ENCODE measurements around the gene RFTN2.

The RFTN2 gene

GRCh38 chr2:197633109-197633657 lies 42.2 kb downstream of the RFTN2 start:
- Histone ChIP-seq H3K27ac (ENCODE audit: low read length) (no peak overlapping the region), H2AFZ (ENCODE audit: low read length) (no peak overlapping the region), H3K4me2 (ENCODE audit: low read depth, low read length) (no peak overlapping the region), H3K36me3 (replicated peaks; ENCODE audit: insufficient read depth, low read length) (no peaks in the 10 kb centered on the region), H4K20me1 (ENCODE audit: insufficient read depth, low read length) (no peaks in the 10 kb centered on the region), H3F3A (ENCODE audit: insufficient read depth, low read length) (0 out of 2 replicates have a peak, but pooled peaks cover 5% of the 10 kb centered on the region), H3K9me3 (replicated peaks; ENCODE audit: insufficient read depth, low read length) (no peaks in the 10 kb centered on the region), H3K9me2 (replicated peaks; ENCODE audit: insufficient read depth, low read length) (no peaks in the 10 kb centered on the region), H3K4me3 (ENCODE audit: low read length) (no peak overlapping the region), H3K27me3 (replicated peaks; ENCODE audit: insufficient read depth, low read length) (no peaks in the 10 kb centered on the region), H3K79me2 (ENCODE audit: low read length) (no peaks in the 10 kb centered on the region), H3K4me1 (ENCODE audit: low read length) (no peaks in the 10 kb centered on the region), H3K9ac (ENCODE audit: low read length) (no peak overlapping the region)
- TF ChIP-seq EZH2phosphoT487 (IDR thresholded peaks at IDR 0.05; ENCODE audit: low read length): no peak
- TF ChIP-seq EZH2 (optimal IDR thresholded peaks at IDR 0.05; ENCODE audit: low read depth, low read length): no peak
- TF ChIP-seq CTCF (IDR thresholded peaks at IDR 0.05; ENCODE audit: low read length): no peak
- DNase-seq: no peak

GRCh38 chr2:197628043-197628500 lies 47.3 kb downstream of the RFTN2 start:
- Histone ChIP-seq H3K9me2 (replicated peaks; ENCODE audit: insufficient read depth, low read length) (no peaks in the 10 kb centered on the region), H3K4me2 (ENCODE audit: low read depth, low read length) (no peak overlapping the region), H3K9ac (ENCODE audit: low read length) (no peak overlapping the region), H3K79me2 (ENCODE audit: low read length) (no peaks in the 10 kb centered on the region), H3K9me3 (replicated peaks; ENCODE audit: insufficient read depth, low read length) (no peaks in the 10 kb centered on the region), H3K27me3 (replicated peaks; ENCODE audit: insufficient read depth, low read length) (no peaks in the 10 kb centered on the region), H4K20me1 (ENCODE audit: insufficient read depth, low read length) (no peaks in the 10 kb centered on the region), H3F3A (ENCODE audit: insufficient read depth, low read length) (0 out of 2 replicates have a peak, but pooled peaks cover 3% of the 10 kb centered on the region), H3K27ac (ENCODE audit: low read length) (no peak overlapping the region), H2AFZ (ENCODE audit: low read length) (no peak overlapping the region), H3K4me3 (ENCODE audit: low read length) (no peak overlapping the region), H3K36me3 (replicated peaks; ENCODE audit: insufficient read depth, low read length) (no peaks in the 10 kb centered on the region), H3K4me1 (ENCODE audit: low read length) (no peaks in the 10 kb centered on the region)
- TF ChIP-seq EZH2 (optimal IDR thresholded peaks at IDR 0.05; ENCODE audit: low read depth, low read length) (no peak), CTCF (IDR thresholded peaks at IDR 0.05; ENCODE audit: low read length) (no peak), EZH2phosphoT487 (IDR thresholded peaks at IDR 0.05; ENCODE audit: low read length) (no peak)
- DNase-seq: no peak

- no peak overlapping the region for H2AFZ ChIP-seq (ENCODE audit: low read length)
- H3K27me3 ChIP-seq (replicated peaks; ENCODE audit: insufficient read depth, low read length): no peaks in the 10 kb centered on the region
- no peaks in the 10 kb centered on the region for H3K4me1 ChIP-seq (ENCODE audit: low read length)
- DNase-seq: no peak
- no peaks in the 10 kb centered on the region for H3K36me3 ChIP-seq (replicated peaks; ENCODE audit: insufficient read depth, low read length)
- no peak overlapping the region for H3K9ac ChIP-seq (ENCODE audit: low read length)
- no peak overlapping the region for H3K27ac ChIP-seq (ENCODE audit: low read length)
- no peak overlapping the region for H3K4me3 ChIP-seq (ENCODE audit: low read length)
- no peaks in the 10 kb centered on the region for H3K79me2 ChIP-seq (ENCODE audit: low read length)
- no peaks in the 10 kb centered on the region for H3K9me3 ChIP-seq (replicated peaks; ENCODE audit: insufficient read depth, low read length)
- no peak overlapping the region for H3K4me2 ChIP-seq (ENCODE audit: low read depth, low read length)
- TF ChIP-seq EZH2phosphoT487 (IDR thresholded peaks at IDR 0.05; ENCODE audit: low read length) (no peak), CTCF (IDR thresholded peaks at IDR 0.05; ENCODE audit: low read length) (no peak), EZH2 (optimal IDR thresholded peaks at IDR 0.05; ENCODE audit: low read depth, low read length) (no peak)
- no peaks in the 10 kb centered on the region for H3K9me2 ChIP-seq (replicated peaks; ENCODE audit: insufficient read depth, low read length)
- no peaks in the 10 kb centered on the region for H4K20me1 ChIP-seq (ENCODE audit: insufficient read depth, low read length)
- H3F3A ChIP-seq (ENCODE audit: insufficient read depth, low read length): no peaks in the 10 kb centered on the region
Observed at GRCh38 chr2:197626965-197627625, 48.3 kb downstream of the RFTN2 start.
